ENCODE measurements around the gene EIF4E1B.

- no peak for TF ChIP-seq CTCF (conservative IDR thresholded peaks at IDR 0.05; ENCODE audit: low read length)
- TF ChIP-seq EZH2phosphoT487 (IDR thresholded peaks at IDR 0.05; ENCODE audit: borderline replicate concordance), result no peak
These were observed 35.9 kb upstream of the EIF4E1B start for GRCh38 chr5:176594554-176594953.

Data from Loucy (cell line).